Central memory CD8-positive, alpha-beta T cell (primary cell): ENCODE results near the gene IL23R.
"Not testable (repeated sequence)": the region's sequence is repeated elsewhere in the genome, so short reads cannot be mapped to it uniquely, and the experiment has no call there.

Experiments
- ATAC-seq: fragments of 150-1000 bp; cut with Tn5 transposase; replicated peaks from 2 replicates; pipeline ENCODE4 v1.10.0; 2022; ENCODE audit warnings: mild to moderate bottlenecking, moderate FRiP score, moderate number of reproducible peaks; ENCODE audit not compliant: poor library complexity, severe bottlenecking; ENCODE audit errors: extremely low read depth
- DNase-seq, 2 donors: peaks; one replicate each; pipeline ENCODE4 v3.0.0; 2021; ENCODE audit warnings: low spot score in 2 of 2
- H3K27ac Mint-ChIP-seq: one replicate; pipeline ENCODE4 v1.8.0; 2022; ENCODE audit warnings: low read depth, mild to moderate bottlenecking, moderate library complexity, mixed read lengths
- H3K27me3 Mint-ChIP-seq: one replicate; pipeline ENCODE4 v1.8.0; 2022; ENCODE audit warnings: mixed read lengths
- H3K36me3 Mint-ChIP-seq: one replicate; pipeline ENCODE4 v1.8.0; 2022; ENCODE audit warnings: mild to moderate bottlenecking, moderate library complexity, mixed read lengths; ENCODE audit not compliant: insufficient read depth
- H3K4me1 Mint-ChIP-seq: one replicate; pipeline ENCODE4 v1.8.0; 2022; ENCODE audit warnings: mixed read lengths
- H3K4me3 Mint-ChIP-seq: one replicate; pipeline ENCODE4 v1.8.0; 2022; ENCODE audit warnings: mild to moderate bottlenecking, moderate library complexity, mixed read lengths
- H3K9me3 Mint-ChIP-seq: one replicate; pipeline ENCODE4 v1.8.0; 2022; ENCODE audit warnings: mixed read lengths

Gene IL23R

DNA sequence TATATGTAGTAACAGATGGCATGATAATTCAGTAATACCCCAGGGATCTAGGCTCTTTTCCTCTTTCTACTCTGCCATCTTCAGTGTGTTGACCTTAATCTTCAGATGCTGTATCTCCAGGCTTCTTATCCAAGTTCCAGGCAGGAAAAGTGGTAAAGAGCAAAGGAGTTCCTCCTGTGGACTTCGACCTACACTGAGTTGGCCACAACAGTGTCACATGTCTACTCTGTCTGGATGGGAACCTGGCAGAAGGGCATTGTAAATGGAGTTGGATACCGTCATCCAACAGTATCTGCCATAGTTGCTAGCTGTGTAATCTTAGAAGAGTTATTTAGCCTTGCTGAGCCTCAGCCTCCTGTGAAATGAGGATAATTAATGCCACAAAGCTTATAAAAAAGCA, 21.9 kb downstream of the IL23R start:
- no peak for DNase-seq
- H3K9me3 Mint-ChIP-seq = no peaks in the 10 kb centered on the region
- no peaks in the 10 kb centered on the region for H3K36me3 Mint-ChIP-seq
- H3K27ac Mint-ChIP-seq = no peak overlapping the region
- no peak for ATAC-seq
- no peaks in the 10 kb centered on the region for H3K4me1 Mint-ChIP-seq
- H3K27me3 Mint-ChIP-seq = no peaks in the 10 kb centered on the region
- no peak overlapping the region for H3K4me3 Mint-ChIP-seq

GRCh38 chr1:67189953-67190352, 23.7 kb downstream of the IL23R start:
- DNase-seq (no peak), ATAC-seq (no peak)
- peak overlapping the region; percentile 53 for H3K27ac Mint-ChIP-seq
- H3K27me3 Mint-ChIP-seq = no peaks in the 10 kb centered on the region
- peaks cover 3% of the 10 kb centered on the region for H3K36me3 Mint-ChIP-seq
- H3K4me3 Mint-ChIP-seq = no peak overlapping the region
- no peaks in the 10 kb centered on the region for H3K9me3 Mint-ChIP-seq
- no peaks in the 10 kb centered on the region for H3K4me1 Mint-ChIP-seq

DNA sequence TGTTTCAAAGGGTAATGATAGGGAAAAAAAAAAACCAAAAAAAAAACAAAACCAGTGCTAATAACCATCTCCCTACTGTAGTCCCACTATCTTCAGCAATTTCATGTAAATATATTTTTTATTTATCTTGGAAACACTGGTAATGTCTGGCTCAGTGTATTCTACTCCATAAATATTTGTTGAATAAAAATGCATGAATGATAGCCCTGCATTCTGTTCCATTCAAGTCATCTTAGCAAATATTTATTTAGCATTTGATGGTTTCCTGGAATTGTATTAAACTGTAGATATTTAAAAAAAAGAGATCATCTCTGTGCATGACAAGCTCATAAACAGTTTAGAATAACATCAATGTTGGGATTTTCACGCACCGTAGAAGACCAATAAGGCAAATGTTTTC, 24.2 kb downstream of the IL23R start:
- Mint-ChIP-seq H3K27me3 (no peaks in the 10 kb centered on the region), H3K9me3 (no peaks in the 10 kb centered on the region), H3K4me3 (no peak overlapping the region), H3K4me1 (no peaks in the 10 kb centered on the region), H3K36me3 (peaks cover 3% of the 10 kb centered on the region), H3K27ac (no peak overlapping the region)
- no peak for DNase-seq
- no peak for ATAC-seq

DNA sequence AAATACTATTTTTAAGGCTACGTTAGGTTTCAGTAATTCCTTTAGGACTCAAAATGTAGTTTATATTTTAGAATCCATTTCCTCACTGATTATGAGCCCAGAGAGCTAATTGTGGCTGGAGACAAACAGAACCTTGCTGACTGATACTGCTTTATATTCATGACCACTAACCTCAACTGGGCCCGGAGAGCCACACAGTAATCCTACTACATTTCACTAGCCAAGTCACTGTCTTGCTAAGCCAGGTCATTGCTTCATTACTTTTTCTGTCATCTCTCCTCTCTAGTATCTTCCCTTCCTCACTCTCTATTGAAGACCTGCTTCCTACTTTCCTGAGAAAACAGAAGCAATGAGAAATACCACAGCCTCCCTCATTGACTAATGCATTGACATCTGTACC, 24.7 kb downstream of the IL23R start:
- DNase-seq = no peak
- H3K4me3 Mint-ChIP-seq = no peak overlapping the region
- H3K9me3 Mint-ChIP-seq = no peaks in the 10 kb centered on the region
- H3K27me3 Mint-ChIP-seq = no peaks in the 10 kb centered on the region
- no peaks in the 10 kb centered on the region for H3K4me1 Mint-ChIP-seq
- H3K27ac Mint-ChIP-seq = no peak overlapping the region
- peaks cover 3% of the 10 kb centered on the region for H3K36me3 Mint-ChIP-seq
- ATAC-seq = no peak

- Mint-ChIP-seq H3K4me1 (no peaks in the 10 kb centered on the region), H3K27me3 (no peaks in the 10 kb centered on the region), H3K9me3 (no peaks in the 10 kb centered on the region), H3K36me3 (peaks cover 3% of the 10 kb centered on the region), H3K27ac (no peak overlapping the region), H3K4me3 (no peak overlapping the region)
- DNase-seq (no peak), ATAC-seq (no peak)
These were observed 25.6 kb downstream of the IL23R start for GRCh38 chr1:67191668-67192520.

- no peak overlapping the region for H3K27ac Mint-ChIP-seq
- no peak overlapping the region for H3K4me3 Mint-ChIP-seq
- H3K36me3 Mint-ChIP-seq = peaks cover 3% of the 10 kb centered on the region
- ATAC-seq = no peak
- H3K4me1 Mint-ChIP-seq = no peaks in the 10 kb centered on the region
- no peak for DNase-seq
- H3K9me3 Mint-ChIP-seq = no peaks in the 10 kb centered on the region
- H3K27me3 Mint-ChIP-seq = no peaks in the 10 kb centered on the region
These were observed 26.6 kb downstream of the IL23R start for GRCh38 chr1:67192902-67193301.

DNA sequence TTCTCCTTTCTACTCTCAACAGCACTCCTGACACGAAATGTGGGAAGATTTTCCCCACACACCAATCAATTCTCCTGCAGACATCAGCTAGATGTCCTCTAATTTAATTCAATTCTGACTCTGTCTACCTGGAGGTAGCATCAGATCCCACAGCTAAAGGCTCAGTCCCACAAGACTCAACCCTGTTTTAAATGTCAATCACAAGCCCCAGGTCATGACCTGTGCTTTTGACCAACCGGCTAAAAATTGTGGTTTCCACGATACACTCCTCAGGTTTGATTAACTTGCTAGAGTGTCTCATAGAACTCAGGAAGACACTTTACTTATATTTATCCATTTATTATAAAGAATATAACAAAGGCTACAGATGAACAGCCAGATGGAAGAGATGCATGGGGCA, 27.4 kb downstream of the IL23R start:
- H3K4me1 Mint-ChIP-seq = no peaks in the 10 kb centered on the region
- H3K4me3 Mint-ChIP-seq = no peak overlapping the region
- no peaks in the 10 kb centered on the region for H3K9me3 Mint-ChIP-seq
- ATAC-seq (no peak), DNase-seq (no peak)
- H3K36me3 Mint-ChIP-seq = peaks cover 3% of the 10 kb centered on the region
- H3K27me3 Mint-ChIP-seq = no peaks in the 10 kb centered on the region
- no peak overlapping the region for H3K27ac Mint-ChIP-seq

- DNase-seq (no peak), ATAC-seq (peak; percentile 90)
- Mint-ChIP-seq H3K27ac (no peak overlapping the region), H3K27me3 (no peaks in the 10 kb centered on the region), H3K4me3 (peak overlapping the region; percentile 47), H3K9me3 (no peaks in the 10 kb centered on the region), H3K4me1 (no peaks in the 10 kb centered on the region), H3K36me3 (peaks cover 3% of the 10 kb centered on the region)
These were observed 28.1 kb downstream of the IL23R start for GRCh38 chr1:67194209-67194863.

DNA sequence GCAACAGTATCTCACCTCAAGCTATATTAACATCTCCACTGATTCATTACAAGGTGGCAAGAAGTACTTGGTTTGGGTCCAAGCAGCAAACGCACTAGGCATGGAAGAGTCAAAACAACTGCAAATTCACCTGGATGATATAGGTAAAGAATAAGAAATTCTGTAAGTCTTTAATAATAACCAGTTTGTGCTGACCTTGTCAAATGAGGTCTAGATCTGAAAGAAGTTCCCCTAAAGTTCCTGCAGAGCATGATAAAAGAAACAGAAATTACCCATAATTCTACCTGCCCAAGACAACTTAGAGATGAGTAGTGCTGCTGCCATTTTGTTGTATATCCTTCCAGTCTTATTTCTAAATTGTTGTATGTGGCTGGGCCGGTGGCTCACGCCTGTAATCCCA, 34.5 kb downstream of the IL23R start:
- DNase-seq = no peak
- H3K9me3 Mint-ChIP-seq = no peaks in the 10 kb centered on the region
- H3K27ac Mint-ChIP-seq = no peak overlapping the region
- H3K4me3 Mint-ChIP-seq = no peak overlapping the region
- no peak for ATAC-seq
- H3K36me3 Mint-ChIP-seq = no peaks in the 10 kb centered on the region
- no peaks in the 10 kb centered on the region for H3K4me1 Mint-ChIP-seq
- no peaks in the 10 kb centered on the region for H3K27me3 Mint-ChIP-seq

- Mint-ChIP-seq H3K27me3 (no peaks in the 10 kb centered on the region), H3K4me3 (no peak overlapping the region), H3K27ac (no peak overlapping the region), H3K9me3 (no peaks in the 10 kb centered on the region), H3K36me3 (no peaks in the 10 kb centered on the region), H3K4me1 (no peaks in the 10 kb centered on the region)
- no peak for ATAC-seq
- DNase-seq = no peak
These were observed 35.6 kb downstream of the IL23R start for GRCh38 chr1:67201891-67202290.

- H3K36me3 Mint-ChIP-seq = no peaks in the 10 kb centered on the region
- no peak overlapping the region for H3K27ac Mint-ChIP-seq
- no peaks in the 10 kb centered on the region for H3K27me3 Mint-ChIP-seq
- no peak overlapping the region for H3K4me3 Mint-ChIP-seq
- DNase-seq = no peak
- no peak for ATAC-seq
- H3K4me1 Mint-ChIP-seq = no peaks in the 10 kb centered on the region
- no peaks in the 10 kb centered on the region for H3K9me3 Mint-ChIP-seq
These were observed 38.2 kb downstream of the IL23R start for GRCh38 chr1:67204298-67204980.

DNA sequence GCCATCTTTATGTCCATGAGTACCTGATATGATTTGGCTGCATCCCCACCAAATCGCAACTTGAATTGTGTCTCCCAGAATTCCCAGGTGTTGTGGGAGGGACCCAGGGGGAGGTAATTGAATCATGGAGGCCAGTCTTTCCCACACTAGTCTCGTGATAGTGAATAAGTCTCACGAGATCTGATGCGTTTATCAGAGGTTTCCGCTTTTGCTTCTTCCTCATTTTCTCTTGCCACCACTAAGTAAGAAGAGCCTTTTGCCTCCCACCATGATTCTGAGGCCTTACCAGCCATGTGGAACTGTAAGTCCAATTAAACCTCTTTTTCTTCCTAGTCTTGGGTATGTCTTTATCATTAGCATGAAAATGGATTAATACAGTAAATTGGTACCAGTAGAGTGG, 41.1 kb downstream of the IL23R start:
- not testable (repeated sequence) for H3K4me1 Mint-ChIP-seq, H3K27me3 Mint-ChIP-seq, DNase-seq, H3K4me3 Mint-ChIP-seq, ATAC-seq, H3K36me3 Mint-ChIP-seq, H3K9me3 Mint-ChIP-seq, H3K27ac Mint-ChIP-seq

DNA sequence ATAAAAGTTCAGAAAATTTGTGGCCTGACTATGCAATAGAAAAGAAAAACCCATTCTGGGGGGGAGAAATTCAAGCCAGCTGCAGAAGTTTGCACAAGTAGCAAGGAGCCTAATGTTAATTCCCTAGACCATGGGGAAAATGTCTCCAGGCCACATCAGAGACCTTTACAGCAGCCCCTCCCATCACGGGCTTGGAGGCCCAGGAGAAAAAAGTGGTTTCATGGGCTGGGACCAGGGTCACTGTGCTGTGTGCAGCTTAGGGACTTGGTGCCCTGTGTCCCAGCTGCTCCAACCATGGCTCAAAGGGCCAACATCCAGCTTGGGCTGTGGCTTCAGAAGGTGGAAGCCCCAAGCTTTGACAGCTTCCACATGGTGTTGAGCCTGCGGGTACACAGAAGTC, 42.0 kb downstream of the IL23R start:
- H3K9me3 Mint-ChIP-seq = no peaks in the 10 kb centered on the region
- no peak overlapping the region for H3K27ac Mint-ChIP-seq
- no peaks in the 10 kb centered on the region for H3K27me3 Mint-ChIP-seq
- no peaks in the 10 kb centered on the region for H3K4me1 Mint-ChIP-seq
- DNase-seq = no peak
- no peak for ATAC-seq
- no peak overlapping the region for H3K4me3 Mint-ChIP-seq
- no peaks in the 10 kb centered on the region for H3K36me3 Mint-ChIP-seq
